Esophagus squamous epithelium (tissue), 4 donors: ENCODE results near the gene TERT.

ENCODE experiments used
- POLR2A ChIP-seq, 4 donors: fragments of 450-650 bp; IDR thresholded peaks; one replicate each; pipeline ENCODE4 v1.6.1; 2017; ENCODE audit warnings: antibody characterized with exemption in 4 of 4, mild to moderate bottlenecking in 4 of 4, moderate library complexity in 3 of 4
- TF ChIP-seq, protein P1 (sequence below), 6 experiments: fragments of 450-650 bp in 4 of 6; fragments of 200-600 bp in 2 of 6; sonication (generic) in 2 of 6; IDR thresholded peaks; one replicate each; pipeline ENCODE4 v1.5.1; 2016 to 2019; ENCODE audit warnings: antibody characterized with exemption in 6 of 6, mild to moderate bottlenecking in 4 of 6, moderate library complexity in 4 of 6

DNA sequence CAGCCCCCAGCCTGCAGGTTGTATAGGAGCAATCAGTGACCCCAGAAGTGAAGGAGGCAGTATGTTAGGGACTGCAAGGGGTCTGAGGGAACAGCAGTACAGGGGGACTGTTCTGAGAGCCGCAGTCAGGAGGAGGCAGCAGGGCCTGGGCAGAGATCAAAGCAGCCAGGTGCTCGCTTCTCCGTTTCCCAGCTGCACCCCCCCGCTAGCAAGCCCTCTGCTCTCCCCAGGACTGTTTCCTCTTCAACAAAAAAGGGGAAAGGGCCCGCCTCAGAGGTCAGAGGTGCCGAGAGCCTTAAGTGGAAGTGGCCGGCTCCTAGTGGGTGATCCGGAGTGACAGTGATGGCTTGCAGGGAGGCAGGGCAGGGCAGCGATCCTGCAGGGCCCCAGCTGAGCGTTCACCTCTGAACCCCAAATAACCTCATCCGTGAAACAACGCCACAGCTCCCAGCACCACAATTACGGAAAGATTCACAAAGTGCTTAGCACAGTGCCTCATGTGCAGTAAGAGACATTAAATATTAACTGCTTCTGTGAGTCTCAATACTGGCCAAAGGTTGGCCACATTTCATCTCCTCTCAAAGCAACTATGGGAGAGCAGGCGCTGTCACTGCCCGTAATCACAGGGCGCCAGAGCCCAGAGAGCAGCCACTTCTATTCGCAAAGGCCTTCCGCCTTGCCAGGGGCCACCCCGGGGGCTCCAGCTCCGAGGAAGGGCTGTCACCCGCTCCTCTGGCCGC is 42.1 kb upstream of the TERT start:
- TF ChIP-seq, protein P1, sequence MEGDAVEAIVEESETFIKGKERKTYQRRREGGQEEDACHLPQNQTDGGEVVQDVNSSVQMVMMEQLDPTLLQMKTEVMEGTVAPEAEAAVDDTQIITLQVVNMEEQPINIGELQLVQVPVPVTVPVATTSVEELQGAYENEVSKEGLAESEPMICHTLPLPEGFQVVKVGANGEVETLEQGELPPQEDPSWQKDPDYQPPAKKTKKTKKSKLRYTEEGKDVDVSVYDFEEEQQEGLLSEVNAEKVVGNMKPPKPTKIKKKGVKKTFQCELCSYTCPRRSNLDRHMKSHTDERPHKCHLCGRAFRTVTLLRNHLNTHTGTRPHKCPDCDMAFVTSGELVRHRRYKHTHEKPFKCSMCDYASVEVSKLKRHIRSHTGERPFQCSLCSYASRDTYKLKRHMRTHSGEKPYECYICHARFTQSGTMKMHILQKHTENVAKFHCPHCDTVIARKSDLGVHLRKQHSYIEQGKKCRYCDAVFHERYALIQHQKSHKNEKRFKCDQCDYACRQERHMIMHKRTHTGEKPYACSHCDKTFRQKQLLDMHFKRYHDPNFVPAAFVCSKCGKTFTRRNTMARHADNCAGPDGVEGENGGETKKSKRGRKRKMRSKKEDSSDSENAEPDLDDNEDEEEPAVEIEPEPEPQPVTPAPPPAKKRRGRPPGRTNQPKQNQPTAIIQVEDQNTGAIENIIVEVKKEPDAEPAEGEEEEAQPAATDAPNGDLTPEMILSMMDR (IDR thresholded peaks at IDR 0.05) = no peak
- TF ChIP-seq POLR2A (IDR thresholded peaks at IDR 0.05) = no peak
